Stimulated activated CD4-positive, alpha-beta T cell treated with anti-CD3 and anti-CD28 coated beads, Interleukin-15, amount 100 ng/mL, for 24 hours (primary cell): ENCODE data around the gene TMEM233.
A peak's percentile ranks its signal among the peaks of the same experiment; 100 is the strongest.
"Not testable (repeated sequence)": the region's sequence is repeated elsewhere in the genome, so short reads cannot be mapped to it uniquely, and the experiment has no call there.

Experiments
- DNase-seq: peaks from one replicate; pipeline ENCODE4 v3.0.0-alpha.2; 2020

TMEM233 gene

DNA sequence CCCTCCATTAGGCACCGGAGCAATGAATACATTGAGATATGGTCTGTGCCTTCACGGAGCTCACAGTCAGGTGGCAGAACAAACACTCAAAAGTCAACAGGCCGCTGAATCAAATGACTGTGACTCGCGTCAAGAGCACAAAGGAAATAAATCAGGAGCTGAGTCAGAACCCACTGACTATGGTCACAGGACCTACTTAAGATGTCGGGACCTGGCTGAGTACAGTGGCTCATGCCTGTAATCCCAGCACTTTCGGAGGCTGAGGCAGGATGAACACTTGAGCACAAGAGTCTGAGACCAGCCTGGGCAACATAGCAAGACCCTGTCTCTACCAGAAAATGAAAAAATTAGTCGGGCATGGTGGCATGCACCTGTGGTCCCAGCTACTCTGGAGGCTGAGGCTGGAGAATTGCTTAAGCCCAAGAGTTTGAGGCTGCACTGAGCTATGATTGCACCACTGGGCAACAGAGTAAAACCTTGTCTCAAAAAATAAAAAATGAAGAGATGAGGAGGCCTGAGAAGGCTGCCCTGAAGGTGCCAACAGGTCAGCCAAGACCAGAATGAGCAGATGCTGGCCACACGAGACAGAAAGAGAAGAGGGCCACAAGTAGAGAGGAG, 19.9 kb downstream of the TMEM233 start:
- no peak for DNase-seq

GRCh38 chr12:119614705-119615104, 21.1 kb downstream of the TMEM233 start:
- no peak for DNase-seq

- DNase-seq, result no peak
These were observed 22.2 kb downstream of the TMEM233 start for GRCh38 chr12:119615518-119616475.

GRCh38 chr12:119618328-119618896, 24.8 kb downstream of the TMEM233 start:
- not testable (repeated sequence) for DNase-seq

GRCh38 chr12:119620490-119620889, 26.9 kb downstream of the TMEM233 start:
- DNase-seq, result no peak

GRCh38 chr12:119621878-119622277, 28.3 kb downstream of the TMEM233 start:
- no peak for DNase-seq

DNA sequence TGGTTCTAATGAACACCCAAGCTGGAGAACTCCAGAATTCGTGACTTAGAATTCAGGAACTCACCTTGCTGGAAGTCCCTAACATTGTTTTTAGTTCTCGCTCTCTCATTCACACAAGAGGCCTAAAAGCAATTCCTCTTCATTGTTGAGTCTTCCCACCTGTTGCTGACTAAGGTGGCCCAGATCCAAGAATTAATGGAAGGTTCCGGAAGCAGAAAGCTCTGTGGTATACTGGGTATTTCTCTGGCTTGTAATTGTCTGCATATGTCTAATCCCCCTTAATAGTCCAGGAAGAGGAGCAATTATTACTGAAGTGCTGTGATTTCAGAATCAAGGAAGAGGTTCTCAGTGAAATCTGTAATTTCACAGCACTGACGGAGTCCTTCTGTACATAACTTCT, 31.4 kb downstream of the TMEM233 start:
- no peak for DNase-seq

GRCh38 chr12:119627019-119627643, 33.6 kb downstream of the TMEM233 start:
- DNase-seq, result no peak

DNA sequence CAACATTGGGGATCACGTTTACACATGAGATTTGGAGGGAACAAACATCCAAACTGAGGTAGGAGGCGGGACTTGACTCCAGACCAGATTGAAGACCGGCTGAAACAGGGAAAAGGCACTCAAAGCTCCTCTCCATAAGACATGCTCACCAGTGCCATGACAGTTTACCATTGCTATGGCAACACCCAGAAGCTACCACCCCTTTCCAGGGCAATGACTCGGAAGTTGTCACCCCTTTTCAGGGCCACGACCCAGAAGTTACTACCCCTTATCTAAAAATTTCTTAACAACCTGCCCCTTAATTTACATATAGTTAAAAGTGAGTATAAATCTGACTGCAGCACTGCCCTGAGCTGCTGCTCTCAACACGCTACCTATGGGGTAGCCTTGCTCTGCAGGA, 34.1 kb downstream of the TMEM233 start:
- DNase-seq, result no peak

- DNase-seq, result no peak
These were observed 36.7 kb downstream of the TMEM233 start for GRCh38 chr12:119630223-119630780.

- DNase-seq, result no peak
These were observed 37.5 kb downstream of the TMEM233 start for GRCh38 chr12:119630962-119631550.

- DNase-seq, result no peak
These were observed 38.5 kb downstream of the TMEM233 start for GRCh38 chr12:119631930-119632678.

- no peak for DNase-seq
These were observed 41.2 kb downstream of the TMEM233 start for GRCh38 chr12:119634743-119635142.

DNA sequence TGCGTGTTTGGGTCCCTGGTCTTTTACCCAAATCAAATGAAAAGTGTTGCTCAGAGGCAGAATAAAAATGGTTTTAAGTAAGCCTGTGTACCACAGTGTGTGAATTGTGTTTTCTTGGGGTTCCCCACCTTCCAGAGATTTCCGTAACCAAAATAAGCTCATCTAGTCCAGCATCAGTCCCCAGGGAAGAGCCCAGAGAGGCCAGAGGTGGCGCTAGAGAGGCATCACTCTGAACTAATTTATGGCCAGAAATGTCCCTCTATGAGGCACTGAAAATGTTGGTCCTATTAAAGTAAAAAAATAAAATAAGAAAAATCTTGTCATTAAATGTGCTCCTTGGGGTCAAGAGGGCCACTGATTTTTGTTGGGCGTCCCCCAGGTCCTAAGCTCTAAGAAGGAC, 49.4 kb downstream of the TMEM233 start:
- no peak for DNase-seq

- no peak for DNase-seq
These were observed 51.4 kb downstream of the TMEM233 start for GRCh38 chr12:119644930-119645329.

DNA sequence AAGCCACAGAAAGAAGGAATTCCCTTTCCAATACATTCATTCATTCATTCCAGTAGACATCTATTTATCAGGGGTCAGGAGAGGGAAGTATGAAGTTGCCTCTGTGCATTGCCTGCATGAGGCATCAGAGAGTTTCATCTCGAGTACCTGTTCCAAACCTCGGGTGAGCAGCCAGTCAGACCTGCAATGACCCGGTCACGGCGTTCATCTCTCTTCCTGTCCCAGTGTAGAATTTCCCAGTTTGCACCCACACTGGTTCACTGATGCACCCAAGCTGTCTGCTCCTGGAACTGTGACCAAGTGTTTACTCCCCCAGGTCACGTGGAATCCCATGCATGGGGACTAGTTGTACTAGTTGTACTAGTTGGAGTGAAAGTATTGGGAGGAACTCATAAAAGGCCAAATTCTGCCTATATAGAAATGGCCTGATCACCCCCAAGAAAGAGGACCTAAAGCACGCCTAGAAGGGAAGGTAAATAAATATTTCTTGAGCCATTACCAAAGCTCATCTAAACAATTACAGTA, 52.0 kb downstream of the TMEM233 start:
- no peak for DNase-seq

GRCh38 chr12:119649202-119649808, 55.7 kb downstream of the TMEM233 start:
- no peak for DNase-seq

DNA sequence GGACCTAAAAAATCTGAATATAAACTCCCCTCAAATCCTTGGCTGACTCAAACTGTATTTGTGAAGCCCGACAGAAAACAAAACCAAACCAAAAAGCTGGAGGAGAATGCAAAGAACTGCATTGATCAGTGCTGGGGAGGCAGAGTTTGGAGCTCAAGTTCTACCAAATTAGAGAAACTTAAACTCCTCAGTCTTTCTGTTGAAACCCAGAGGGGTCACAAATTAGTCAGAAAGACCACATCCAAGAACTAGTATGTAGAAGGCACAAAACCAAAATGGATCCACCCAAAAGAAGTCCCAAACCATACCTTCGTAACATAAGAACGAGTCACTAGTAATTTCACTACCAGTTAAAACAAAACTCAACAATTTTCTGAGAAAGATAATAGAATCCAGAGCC, 59.1 kb downstream of the TMEM233 start:
- no peak for DNase-seq

DNA sequence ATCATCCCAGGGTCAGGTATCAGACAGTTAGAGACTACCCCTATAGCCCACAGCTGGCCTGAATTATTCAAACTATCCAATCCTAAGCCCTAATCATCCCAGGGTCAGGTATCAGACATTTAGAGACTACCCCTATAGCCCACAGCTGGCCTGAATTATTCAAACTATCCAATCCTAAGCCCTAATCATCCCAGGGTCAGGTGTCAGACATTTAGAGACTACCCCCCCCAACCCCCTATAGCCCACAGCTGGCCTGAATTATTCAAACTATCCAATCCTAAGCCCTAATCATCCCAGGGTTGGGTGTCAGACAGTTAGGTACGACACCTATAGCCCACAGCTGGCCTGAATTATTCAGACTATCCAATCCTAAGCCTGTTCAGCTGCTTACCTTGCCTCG, 63.4 kb downstream of the TMEM233 start:
- not testable (repeated sequence) for DNase-seq

- not testable (repeated sequence) for DNase-seq
These were observed 64.6 kb downstream of the TMEM233 start for GRCh38 chr12:119658166-119658565.

DNA sequence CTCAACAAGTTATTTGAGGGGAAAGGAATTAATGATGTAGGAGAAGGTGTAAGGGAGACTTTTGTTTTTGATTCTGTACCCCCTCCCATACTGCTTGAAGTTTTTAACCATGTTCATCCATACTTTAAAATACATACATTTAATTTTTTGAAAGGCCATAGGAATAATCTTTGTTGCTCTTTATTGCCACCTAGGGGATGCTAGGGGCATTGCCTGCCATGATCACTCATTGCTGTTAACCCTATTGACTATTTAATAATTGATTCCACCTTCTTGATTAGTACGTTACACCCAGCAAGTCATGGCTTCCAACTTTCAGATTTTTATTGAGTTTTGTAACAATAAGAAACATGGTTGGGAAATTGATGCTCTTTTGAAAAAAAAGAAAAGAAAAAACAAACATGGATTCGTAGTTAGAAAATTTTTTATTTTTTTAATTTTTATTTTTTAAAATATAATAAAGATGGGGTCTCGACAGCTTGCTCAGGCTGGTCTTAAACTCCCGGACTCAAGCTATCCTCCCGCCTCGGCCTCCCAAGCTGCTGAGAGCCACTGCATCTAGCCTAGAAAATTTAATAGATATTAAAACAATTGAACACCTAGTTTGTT, 65.8 kb downstream of the TMEM233 start:
- DNase-seq, result peak; percentile 55
